Mesothelial cell of epicardium (in vitro differentiated cells): ENCODE data around the gene NUP188. TPM values are rescaled to one million over a fixed set of nuclear protein-coding genes. Genes with fewer than 3 reads are reported as not detected.

ENCODE experiments used
- DNase-seq, 2 experiments: peaks; one replicate each; pipeline ENCODE4 v3.0.0; 2021; ENCODE audit warnings: low spot score in 2 of 2; ENCODE audit not compliant: unreplicated experiment in 2 of 2
- H3K27ac Mint-ChIP-seq: 2 replicates; pipeline ENCODE4 v1.8.0; 2021; ENCODE audit warnings: mixed read lengths
- H3K27me3 Mint-ChIP-seq: 2 replicates; pipeline ENCODE4 v1.8.0; 2021; ENCODE audit warnings: low read depth, mixed read lengths
- H3K36me3 Mint-ChIP-seq: 2 replicates; pipeline ENCODE4 v1.8.0; 2021; ENCODE audit warnings: mixed read lengths
- H3K4me1 Mint-ChIP-seq: 2 replicates; pipeline ENCODE4 v1.8.0; 2021; ENCODE audit warnings: mixed read lengths
- H3K4me3 Mint-ChIP-seq: 2 replicates; pipeline ENCODE4 v1.8.0; 2021; ENCODE audit warnings: mild to moderate bottlenecking, moderate library complexity, mixed read lengths
- H3K9me3 Mint-ChIP-seq: 2 replicates; pipeline ENCODE4 v1.8.0; 2021; ENCODE audit warnings: mixed read lengths
- CTCF ChIP-seq: fragments of 200-600 bp; sonication (generic); IDR thresholded peaks from one replicate; pipeline ENCODE4 v1.5.0; 2021; ENCODE audit warnings: antibody characterized with exemption; ENCODE audit not compliant: unreplicated experiment
- total RNA-seq: library from RNA; stranded (reverse); gene quantifications from 3 replicates; pipeline ENCODE4 v1.2.1, GENCODE V29; 2021

Gene NUP188
- total RNA-seq, 1 donor from 2014 or later, result 56.6 TPM

GRCh38 chr9:129011170-129011569 lies 63.7 kb downstream of the NUP188 start:
- no peaks in the 10 kb centered on the region for H3K9me3 Mint-ChIP-seq
- DNase-seq, result no peak
- TF ChIP-seq CTCF, result no peak
- peaks cover 12% of the 10 kb centered on the region for H3K36me3 Mint-ChIP-seq
- no peaks in the 10 kb centered on the region for H3K27me3 Mint-ChIP-seq
- H3K27ac Mint-ChIP-seq, result no peak overlapping the region
- H3K4me3 Mint-ChIP-seq, result no peak overlapping the region
- H3K4me1 Mint-ChIP-seq, result peaks cover 6% of the 10 kb centered on the region

- Mint-ChIP-seq H3K9me3 (no peaks in the 10 kb centered on the region), H3K27me3 (no peaks in the 10 kb centered on the region), H3K36me3 (peaks cover 11% of the 10 kb centered on the region), H3K4me1 (peaks cover 4% of the 10 kb centered on the region), H3K27ac (no peak overlapping the region), H3K4me3 (no peak overlapping the region)
- no peak for TF ChIP-seq CTCF
- DNase-seq, result no peak
Observed at GRCh38 chr9:129011761-129012181, 64.3 kb downstream of the NUP188 start.

GRCh38 chr9:129012343-129012742 lies 64.8 kb downstream of the NUP188 start:
- H3K36me3 Mint-ChIP-seq, result peaks cover 11% of the 10 kb centered on the region
- no peaks in the 10 kb centered on the region for H3K9me3 Mint-ChIP-seq
- H3K27me3 Mint-ChIP-seq, result no peaks in the 10 kb centered on the region
- no peak for DNase-seq
- H3K27ac Mint-ChIP-seq, result no peak overlapping the region
- no peak for TF ChIP-seq CTCF
- H3K4me1 Mint-ChIP-seq, result peaks cover 3% of the 10 kb centered on the region
- H3K4me3 Mint-ChIP-seq, result no peak overlapping the region

- no peak overlapping the region for H3K27ac Mint-ChIP-seq
- no peaks in the 10 kb centered on the region for H3K9me3 Mint-ChIP-seq
- H3K36me3 Mint-ChIP-seq, result peaks cover 12% of the 10 kb centered on the region
- DNase-seq, result no peak
- no peaks in the 10 kb centered on the region for H3K4me1 Mint-ChIP-seq
- H3K27me3 Mint-ChIP-seq, result no peaks in the 10 kb centered on the region
- H3K4me3 Mint-ChIP-seq, result no peak overlapping the region
- TF ChIP-seq CTCF, result no peak
Observed at GRCh38 chr9:129012893-129013448, 65.5 kb downstream of the NUP188 start.

GRCh38 chr9:129013674-129014073 lies 66.2 kb downstream of the NUP188 start:
- no peaks in the 10 kb centered on the region for H3K9me3 Mint-ChIP-seq
- no peak overlapping the region for H3K4me3 Mint-ChIP-seq
- DNase-seq, result no peak
- H3K4me1 Mint-ChIP-seq, result no peaks in the 10 kb centered on the region
- no peak for TF ChIP-seq CTCF
- H3K27ac Mint-ChIP-seq, result no peak overlapping the region
- peaks cover 13% of the 10 kb centered on the region for H3K36me3 Mint-ChIP-seq
- H3K27me3 Mint-ChIP-seq, result no peaks in the 10 kb centered on the region

GRCh38 chr9:129014124-129014523 lies 66.6 kb downstream of the NUP188 start:
- Mint-ChIP-seq H3K36me3 (peaks cover 16% of the 10 kb centered on the region), H3K27ac (no peak overlapping the region), H3K4me3 (no peak overlapping the region), H3K27me3 (no peaks in the 10 kb centered on the region), H3K9me3 (no peaks in the 10 kb centered on the region), H3K4me1 (no peaks in the 10 kb centered on the region)
- DNase-seq, result no peak
- TF ChIP-seq CTCF, result no peak
